NCI-H345 (cell line): Measurements from ENCODE around the gene NHSL1.

Source experiments
- DNase-seq: peaks from one replicate; lab custom pipeline; 2025; lab: John Stamatoyannopoulos, UW

NHSL1 gene

GRCh38 chr6:138465007-138465645, 34.2 kb downstream of the NHSL1 start:
- DNase-seq, result no peak

GRCh38 chr6:138464085-138464484, 35.2 kb downstream of the NHSL1 start:
- no peak for DNase-seq

- DNase-seq, result no peak
These were observed 37.6 kb downstream of the NHSL1 start for GRCh38 chr6:138461647-138462046.

- no peak for DNase-seq
These were observed 42.9 kb downstream of the NHSL1 start for GRCh38 chr6:138456401-138456790.

- DNase-seq, result peak; percentile 29
These were observed 43.4 kb downstream of the NHSL1 start for GRCh38 chr6:138455746-138456400.

GRCh38 chr6:138454981-138455706, 44.1 kb downstream of the NHSL1 start:
- DNase-seq, result no peak

GRCh38 chr6:138451043-138451442, 48.3 kb downstream of the NHSL1 start:
- no peak for DNase-seq

GRCh38 chr6:138450445-138450844, 48.8 kb downstream of the NHSL1 start:
- no peak for DNase-seq

GRCh38 chr6:138446821-138447220, 52.5 kb downstream of the NHSL1 start:
- DNase-seq, result no peak

GRCh38 chr6:138443979-138444378, 55.3 kb downstream of the NHSL1 start:
- DNase-seq, result no peak

GRCh38 chr6:138442663-138443062, 56.6 kb downstream of the NHSL1 start:
- DNase-seq, result no peak

GRCh38 chr6:138441965-138442364, 57.3 kb downstream of the NHSL1 start:
- DNase-seq, result no peak

- DNase-seq, result no peak
These were observed 58.4 kb downstream of the NHSL1 start for GRCh38 chr6:138440758-138441357.

GRCh38 chr6:138440296-138440695, 59.0 kb downstream of the NHSL1 start:
- DNase-seq, result no peak

- DNase-seq, result no peak
These were observed 59.7 kb downstream of the NHSL1 start for GRCh38 chr6:138439546-138439945.

- DNase-seq, result no peak
These were observed 64.4 kb downstream of the NHSL1 start for GRCh38 chr6:138434925-138435324.

GRCh38 chr6:138434096-138434495, 65.2 kb downstream of the NHSL1 start:
- DNase-seq, result no peak

GRCh38 chr6:138432063-138432356, 67.3 kb downstream of the NHSL1 start:
- no peak for DNase-seq

- no peak for DNase-seq
These were observed 67.8 kb downstream of the NHSL1 start for GRCh38 chr6:138431256-138432062.

GRCh38 chr6:138430361-138431145, 68.7 kb downstream of the NHSL1 start:
- DNase-seq, result no peak

- DNase-seq, result no peak
These were observed 69.5 kb downstream of the NHSL1 start for GRCh38 chr6:138429761-138430160.
